DND-41 (cell line): Measurements from ENCODE around the gene NEGR1.

Source experiments
- ATAC-seq: fragments of 200-7000 bp; cut with Tn5 transposase; 3 replicates; pipeline ENCODE4 v1.9.1; 2021; ENCODE audit warnings: low read depth; ENCODE audit not compliant: insufficient read depth
- DNase-seq: peaks from one replicate; pipeline ENCODE4 v3.0.0-alpha.2; 2020
- H2AFZ ChIP-seq: 2 replicates; pipeline ENCODE4 v1.6.0; 2012; ENCODE audit warnings: low read depth, low read length
- H3K27ac ChIP-seq: 2 replicates; pipeline ENCODE4 v1.5.1; 2012; ENCODE audit warnings: low read length, inconsistent platforms
- H3K27me3 ChIP-seq: fragments of 200-600 bp; sonication (generic); 2 replicates; pipeline ENCODE4 v1.6.0; 2012; ENCODE audit warnings: low read length, mild to moderate bottlenecking, inconsistent platforms; ENCODE audit not compliant: insufficient read depth, poor library complexity
- H3K36me3 ChIP-seq: 2 replicates; pipeline ENCODE4 v1.5.1; 2012; ENCODE audit warnings: low read length, inconsistent platforms; ENCODE audit not compliant: insufficient read depth
- H3K4me1 ChIP-seq: 2 replicates; pipeline ENCODE4 v1.5.1; 2012; ENCODE audit warnings: mild to moderate bottlenecking, low read length; ENCODE audit not compliant: insufficient read depth
- H3K4me2 ChIP-seq: 2 replicates; pipeline ENCODE4 v1.6.0; 2012; ENCODE audit warnings: mild to moderate bottlenecking, moderate library complexity, low read length, inconsistent platforms; ENCODE audit not compliant: insufficient read depth
- H3K4me3 ChIP-seq, 2 experiments: fragments of 200-600 bp in 1 of 2; shearing (Covaris generic) in 1 of 2; 2 replicates each; pipeline ENCODE4 v1.5.1; 2012 to 2016; ENCODE audit warnings: inconsistent platforms in 2 of 2, low read length in 2 of 2, mild to moderate bottlenecking in 2 of 2, low read depth in 1 of 2, moderate library complexity in 1 of 2
- H3K79me2 ChIP-seq: 2 replicates; pipeline ENCODE4 v1.6.0; 2012; ENCODE audit warnings: low read length, inconsistent platforms; ENCODE audit not compliant: insufficient read depth
- H3K9ac ChIP-seq: 2 replicates; pipeline ENCODE4 v1.6.0; 2012; ENCODE audit warnings: low read depth, mild to moderate bottlenecking, inconsistent platforms, low read length, moderate library complexity
- H3K9me3 ChIP-seq: 2 replicates; pipeline ENCODE4 v1.5.1; 2012; ENCODE audit warnings: low read length, moderate library complexity, mild to moderate bottlenecking, inconsistent platforms; ENCODE audit not compliant: insufficient read depth, severe bottlenecking
- H4K20me1 ChIP-seq: 2 replicates; pipeline ENCODE4 v1.6.0; 2012; ENCODE audit warnings: low read length; ENCODE audit not compliant: insufficient read depth
- CTCF ChIP-seq: IDR thresholded peaks from 2 replicates; pipeline ENCODE4 v1.5.1; 2012; ENCODE audit warnings: borderline replicate concordance, low read length, moderate library complexity, mild to moderate bottlenecking; ENCODE audit not compliant: poor library complexity, severe bottlenecking; ENCODE audit errors: extremely low read depth
- EZH2 ChIP-seq: IDR thresholded peaks from 3 replicates; pipeline ENCODE4 v1.6.1; 2012; ENCODE audit warnings: borderline replicate concordance, low read depth, mild to moderate bottlenecking, moderate library complexity, low read length, inconsistent platforms; ENCODE audit not compliant: severe bottlenecking

NEGR1 gene

GRCh38 chr1:71738256-71738655 lies 544.1 kb downstream of the NEGR1 start:
- H3K79me2 ChIP-seq = no peaks in the 10 kb centered on the region
- no peak overlapping the region for H3K4me3 ChIP-seq
- peaks cover 22% of the 10 kb centered on the region for H3K4me1 ChIP-seq
- ATAC-seq (no peak), DNase-seq (no peak)
- no peak for TF ChIP-seq CTCF
- TF ChIP-seq EZH2 = no peak
- H3K9me3 ChIP-seq = peaks cover 3% of the 10 kb centered on the region
- no peaks in the 10 kb centered on the region for H3K27me3 ChIP-seq
- no peak overlapping the region for H3K9ac ChIP-seq
- no peaks in the 10 kb centered on the region for H3K36me3 ChIP-seq
- no peak overlapping the region for H3K27ac ChIP-seq
- H4K20me1 ChIP-seq = no peaks in the 10 kb centered on the region
- H3K4me2 ChIP-seq = no peak overlapping the region
- H2AFZ ChIP-seq = peak overlapping the region; percentile 36; the same call in 1 of the 2 replicates

DNA sequence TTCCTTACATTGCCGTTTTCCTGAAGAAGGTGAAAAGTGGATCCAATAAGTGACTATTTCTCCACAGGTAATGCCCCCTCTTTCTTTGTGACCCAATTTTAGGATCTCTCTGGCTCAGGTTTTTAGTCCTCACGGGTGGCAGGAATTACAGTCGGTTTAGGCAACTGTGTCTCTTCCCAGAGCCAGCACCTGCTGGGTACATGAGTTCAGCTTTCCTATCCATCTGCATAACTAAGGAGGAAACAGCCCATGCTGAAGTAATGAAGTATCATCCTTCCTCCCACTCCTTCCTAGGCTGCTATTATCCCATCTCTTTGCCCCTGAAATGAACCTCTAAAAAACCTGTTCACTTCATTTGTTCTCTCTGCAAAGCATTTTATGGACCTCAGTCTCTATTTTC lies 544.6 kb downstream of the NEGR1 start:
- TF ChIP-seq CTCF (no peak), EZH2 (no peak)
- H4K20me1 ChIP-seq = no peaks in the 10 kb centered on the region
- H2AFZ ChIP-seq = no peak overlapping the region
- H3K27ac ChIP-seq = no peak overlapping the region
- H3K9me3 ChIP-seq = peaks cover 3% of the 10 kb centered on the region
- H3K4me3 ChIP-seq = no peak overlapping the region
- H3K79me2 ChIP-seq = no peaks in the 10 kb centered on the region
- H3K9ac ChIP-seq = no peak overlapping the region
- ATAC-seq = no peak
- peaks cover 26% of the 10 kb centered on the region for H3K4me1 ChIP-seq
- no peaks in the 10 kb centered on the region for H3K36me3 ChIP-seq
- H3K4me2 ChIP-seq = no peak overlapping the region
- H3K27me3 ChIP-seq = no peaks in the 10 kb centered on the region
- DNase-seq = no peak

GRCh38 chr1:71733121-71733520 lies 549.2 kb downstream of the NEGR1 start:
- H3K27ac ChIP-seq = peak overlapping the region; percentile 81
- ATAC-seq = peak; percentile 72
- H2AFZ ChIP-seq = no peak overlapping the region
- H3K27me3 ChIP-seq = no peaks in the 10 kb centered on the region
- H3K4me2 ChIP-seq = peak overlapping the region; percentile 51
- H3K4me3 ChIP-seq = peak overlapping the region in 1 of 2 experiments; percentile 8; a peak in 1 of 4 replicates
- peak overlapping the region; percentile 12 for H3K9ac ChIP-seq
- no peaks in the 10 kb centered on the region for H3K9me3 ChIP-seq
- H3K36me3 ChIP-seq = no peaks in the 10 kb centered on the region
- no peaks in the 10 kb centered on the region for H3K79me2 ChIP-seq
- peaks cover 58% of the 10 kb centered on the region for H3K4me1 ChIP-seq
- H4K20me1 ChIP-seq = no peaks in the 10 kb centered on the region
- peak; percentile 54 for DNase-seq
- TF ChIP-seq EZH2 = no peak
- TF ChIP-seq CTCF = no peak

GRCh38 chr1:71721532-71721931 lies 560.8 kb downstream of the NEGR1 start:
- H3K79me2 ChIP-seq = no peaks in the 10 kb centered on the region
- TF ChIP-seq CTCF (peak; percentile 25), EZH2 (no peak)
- ATAC-seq = no peak
- no peaks in the 10 kb centered on the region for H3K4me1 ChIP-seq
- H4K20me1 ChIP-seq = no peaks in the 10 kb centered on the region
- no peaks in the 10 kb centered on the region for H3K36me3 ChIP-seq
- H3K9ac ChIP-seq = no peak overlapping the region
- H3K27me3 ChIP-seq = no peaks in the 10 kb centered on the region
- H3K9me3 ChIP-seq = no peaks in the 10 kb centered on the region
- no peak for DNase-seq
- no peak overlapping the region for H3K4me2 ChIP-seq
- H3K27ac ChIP-seq = no peak overlapping the region
- H2AFZ ChIP-seq = no peak overlapping the region
- no peak overlapping the region for H3K4me3 ChIP-seq
